Jurkat, Clone E6-1 (cell line): ENCODE results near the gene SLCO2A1.

Source experiments
- DNase-seq: peaks from one replicate; pipeline ENCODE4 v3.0.0-alpha.2; 2011; ENCODE audit warnings: low read depth, low spot score
- H3K4me3 ChIP-seq: 2 replicates; pipeline ENCODE4 v1.5.1; 2011; ENCODE audit warnings: mild to moderate bottlenecking, low read length, control low read depth, moderate library complexity

The SLCO2A1 gene

DNA sequence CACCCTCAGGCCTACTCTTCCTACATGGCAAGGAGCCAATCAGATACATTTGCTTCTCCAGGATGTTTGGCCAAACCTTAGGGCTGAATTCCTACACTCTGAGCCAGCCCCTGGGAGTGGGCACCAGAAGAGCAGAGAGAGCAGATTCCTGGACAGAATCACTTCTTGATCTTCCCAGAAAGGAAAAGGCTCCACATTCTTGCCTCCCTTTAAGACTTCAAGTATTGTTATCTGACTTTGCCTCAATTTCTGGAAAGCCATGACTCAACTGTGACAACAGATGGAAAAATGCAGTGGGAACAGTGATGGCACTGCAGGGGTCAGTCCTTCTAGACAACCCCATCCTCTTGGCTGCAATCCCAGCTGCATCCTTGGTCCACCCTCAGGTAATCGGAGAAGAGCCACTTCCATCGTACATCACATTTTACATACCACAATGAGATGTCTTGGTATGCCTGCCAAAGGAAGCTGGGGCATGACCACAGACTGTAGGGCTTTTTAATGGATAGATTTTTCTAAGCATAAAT lies 21.0 kb downstream of the SLCO2A1 start:
- H3K4me3 ChIP-seq: no peak overlapping the region
- no peak for DNase-seq

DNA sequence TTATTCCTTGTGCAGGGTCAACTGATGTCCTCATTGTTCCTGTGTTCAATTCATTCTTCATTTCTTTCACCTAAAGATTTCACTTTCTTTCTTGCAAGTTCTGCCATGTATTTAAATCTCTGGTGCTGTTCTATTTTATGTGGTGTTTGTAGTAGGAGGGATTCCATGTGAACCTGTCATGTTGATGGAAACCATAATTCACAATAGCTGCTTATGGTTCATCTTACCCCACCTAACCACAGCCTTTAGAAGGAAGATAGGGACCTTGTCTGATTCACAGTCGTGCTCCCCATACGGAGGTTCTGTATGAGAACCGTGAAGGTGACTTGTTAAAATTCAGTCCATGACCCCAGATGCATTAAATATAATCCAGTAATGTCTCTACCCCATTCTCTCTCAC lies 21.9 kb downstream of the SLCO2A1 start:
- DNase-seq: no peak
- no peak overlapping the region for H3K4me3 ChIP-seq

DNA sequence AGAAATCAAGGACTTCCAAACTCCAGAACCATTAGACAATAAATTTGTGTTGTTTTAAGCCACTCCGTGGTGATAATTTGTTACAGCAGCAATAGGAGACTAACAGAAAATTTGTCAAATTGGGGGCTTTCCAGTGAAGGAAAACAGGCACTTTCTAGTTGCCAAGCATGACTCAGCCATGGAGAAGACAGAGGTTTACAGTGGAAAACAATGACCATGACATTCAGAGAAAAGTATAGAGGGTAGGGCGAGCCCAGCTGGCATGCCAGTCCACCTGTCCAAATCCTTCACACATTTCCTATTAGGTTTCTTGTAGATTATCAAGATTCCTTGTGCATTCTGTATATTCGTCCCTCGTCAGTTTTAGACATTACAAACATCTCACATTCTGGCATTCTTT lies 24.9 kb downstream of the SLCO2A1 start:
- H3K4me3 ChIP-seq: no peak overlapping the region
- DNase-seq: no peak

DNA sequence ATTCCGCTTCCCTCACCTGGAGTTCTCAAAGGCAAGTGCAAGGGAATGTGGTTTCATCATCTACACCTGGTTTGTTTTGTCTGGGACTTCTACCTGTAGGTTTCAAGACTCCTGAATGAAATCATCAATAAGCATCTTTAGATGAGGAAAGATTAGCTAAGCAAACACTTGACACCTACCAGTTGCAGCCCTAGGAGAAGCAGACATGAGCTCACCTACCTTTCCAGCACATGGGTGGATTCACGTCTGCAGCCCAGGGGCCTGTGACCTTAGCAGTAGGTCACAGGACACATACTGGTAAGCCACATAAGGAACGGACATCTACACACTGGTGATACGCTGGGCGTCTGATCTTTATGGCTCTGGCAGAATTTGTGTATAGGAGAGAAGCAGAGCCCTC lies 26.7 kb downstream of the SLCO2A1 start:
- H3K4me3 ChIP-seq: no peak overlapping the region
- DNase-seq: no peak

- no peak for DNase-seq
- H3K4me3 ChIP-seq: no peak overlapping the region
Measured at GRCh38 chr3:134002306-134002705, 27.4 kb downstream of the SLCO2A1 start.

DNA sequence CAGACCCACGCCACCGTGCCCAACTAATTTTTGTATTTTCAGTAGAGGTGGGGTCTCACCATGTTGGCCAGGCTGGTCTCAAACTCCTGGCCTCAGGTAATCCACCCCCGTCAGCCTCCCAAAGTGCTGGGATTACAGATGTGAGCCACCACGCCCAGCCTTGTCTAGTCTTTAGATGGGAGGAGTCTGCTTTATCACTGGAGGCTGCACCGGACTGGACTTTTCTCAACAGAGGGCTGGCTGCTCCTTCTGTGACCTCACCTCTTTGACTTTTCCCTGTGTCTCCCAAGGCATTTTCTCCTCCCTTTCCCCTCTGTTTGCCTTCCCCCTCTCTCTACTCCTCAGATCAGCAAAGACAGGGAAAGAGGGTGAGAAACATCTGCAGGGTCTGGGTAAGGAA lies 28.5 kb downstream of the SLCO2A1 start:
- H3K4me3 ChIP-seq: no peak overlapping the region
- DNase-seq: no peak

DNA sequence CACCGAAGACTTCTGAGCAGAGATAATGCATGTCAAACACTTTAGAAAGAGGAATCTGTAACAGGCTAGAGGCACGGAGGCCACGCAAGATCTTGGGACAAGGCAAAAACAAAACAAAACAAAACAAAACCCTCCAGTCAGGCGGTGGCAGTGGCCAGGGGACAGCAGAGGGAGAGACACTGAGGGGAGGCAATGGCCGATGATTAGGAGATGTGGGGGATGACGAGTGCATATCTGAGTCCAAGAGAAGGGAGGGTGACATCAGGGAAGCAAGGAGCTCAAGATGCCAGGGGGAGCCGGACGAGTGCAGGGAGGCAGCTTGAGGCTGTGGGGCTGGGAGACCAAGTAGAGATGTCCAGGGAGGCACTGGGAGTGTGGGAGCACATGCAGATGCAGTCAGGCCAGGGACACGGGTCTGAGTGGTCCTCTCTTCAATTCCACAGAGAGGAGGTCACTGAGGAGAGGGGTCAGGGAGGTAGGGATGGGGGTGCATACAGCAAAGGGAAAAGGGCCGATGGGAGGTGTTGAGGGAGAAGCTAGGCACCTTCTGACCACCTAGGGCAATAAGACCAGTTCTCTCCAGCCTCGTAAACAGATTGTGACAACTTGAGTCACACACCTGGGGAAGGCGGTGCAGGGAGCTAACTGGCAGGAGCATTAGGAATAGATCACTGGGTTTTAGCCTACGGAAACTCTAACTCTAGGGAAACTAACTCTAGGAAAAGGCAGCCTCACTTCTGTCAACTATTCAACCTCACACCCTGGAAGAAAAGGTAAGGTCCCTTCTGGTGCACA lies 29.6 kb downstream of the SLCO2A1 start:
- H3K4me3 ChIP-seq: no peak overlapping the region

GRCh38 chr3:133998691-133999241 lies 31.0 kb downstream of the SLCO2A1 start:
- H3K4me3 ChIP-seq: no peak overlapping the region
- no peak for DNase-seq

More for the DNA sequence above, 29.6 kb downstream of the SLCO2A1 start:
- no peak for DNase-seq

GRCh38 chr3:133997871-133998635 lies 31.7 kb downstream of the SLCO2A1 start:
- H3K4me3 ChIP-seq: no peak overlapping the region
- no peak for DNase-seq

GRCh38 chr3:133996996-133997395 lies 32.7 kb downstream of the SLCO2A1 start:
- no peak overlapping the region for H3K4me3 ChIP-seq
- DNase-seq: no peak

DNA sequence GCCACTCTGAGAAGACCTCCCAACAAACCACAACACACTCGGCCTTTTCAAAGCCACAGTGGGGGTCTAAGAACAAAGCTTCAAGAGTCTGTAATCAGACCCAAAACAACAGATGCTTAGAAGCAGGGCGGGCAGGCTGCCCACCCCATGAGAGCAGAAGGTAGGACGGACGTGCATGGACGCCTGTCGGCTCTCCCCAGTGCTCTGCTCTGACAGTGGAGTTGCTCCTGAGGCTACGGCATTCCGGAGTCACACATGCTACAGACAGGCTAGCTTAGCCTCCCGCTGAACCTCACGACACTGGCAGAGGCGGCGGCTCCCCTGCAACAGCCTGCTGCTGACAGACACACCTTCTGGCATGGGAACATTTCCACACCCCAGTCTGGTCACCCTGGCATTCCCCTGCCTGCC lies 33.5 kb downstream of the SLCO2A1 start:
- no peak overlapping the region for H3K4me3 ChIP-seq
- no peak for DNase-seq

DNA sequence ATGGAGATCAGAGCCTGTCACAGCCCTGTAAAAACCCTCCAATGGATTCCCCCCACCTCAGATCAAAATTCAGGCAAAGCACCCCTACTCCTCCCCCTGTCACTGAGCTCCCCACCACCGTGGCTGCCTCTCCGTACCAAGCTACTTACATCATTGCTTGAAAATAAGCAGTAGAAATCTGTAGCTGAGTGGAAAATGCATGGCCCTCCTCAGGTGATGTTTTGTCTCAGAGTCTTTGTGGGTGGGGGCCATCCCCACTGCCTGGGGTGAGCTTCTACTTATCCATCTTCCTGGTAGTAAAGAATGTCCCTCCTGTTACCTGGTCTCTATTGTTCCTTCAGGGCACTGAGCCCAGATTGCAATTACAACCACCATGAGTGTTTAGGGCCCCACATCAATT lies 34.5 kb downstream of the SLCO2A1 start:
- DNase-seq: no peak
- H3K4me3 ChIP-seq: no peak overlapping the region

- no peak overlapping the region for H3K4me3 ChIP-seq
- DNase-seq: no peak
Measured at GRCh38 chr3:133994166-133994890, 35.4 kb downstream of the SLCO2A1 start.

DNA sequence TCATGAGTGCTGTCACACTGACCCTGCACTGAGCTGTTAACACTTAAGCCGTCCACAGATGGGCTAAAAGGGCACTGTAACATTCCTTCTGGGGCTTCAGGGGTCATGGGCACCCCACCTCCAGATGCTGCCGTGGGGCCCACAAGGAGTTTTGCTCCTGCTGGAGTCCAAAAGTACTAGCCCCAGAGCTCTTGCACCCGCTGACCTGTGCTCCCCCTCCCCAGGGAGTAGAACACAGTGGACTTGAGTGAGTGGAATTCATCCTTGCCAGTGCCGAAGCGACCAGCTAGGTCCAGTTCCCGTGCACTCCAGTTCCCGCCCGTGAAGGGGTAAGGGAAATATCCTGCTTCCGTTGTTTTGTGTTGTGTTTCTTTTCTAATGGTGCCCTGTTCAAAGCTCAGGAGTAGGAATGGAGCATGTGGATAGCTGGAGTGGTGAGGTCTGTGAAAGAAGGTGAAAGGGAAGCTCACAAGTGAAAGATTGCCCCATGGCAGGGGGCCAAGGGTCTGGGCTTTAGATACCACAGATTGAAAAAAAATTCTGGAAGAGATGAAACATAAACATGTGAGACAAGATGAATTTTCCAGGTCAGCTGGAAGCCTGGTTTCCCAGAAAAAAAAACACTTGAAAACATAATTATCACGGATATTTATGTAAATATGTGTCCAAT lies 36.6 kb downstream of the SLCO2A1 start:
- H3K4me3 ChIP-seq: no peak overlapping the region
- no peak for DNase-seq

DNA sequence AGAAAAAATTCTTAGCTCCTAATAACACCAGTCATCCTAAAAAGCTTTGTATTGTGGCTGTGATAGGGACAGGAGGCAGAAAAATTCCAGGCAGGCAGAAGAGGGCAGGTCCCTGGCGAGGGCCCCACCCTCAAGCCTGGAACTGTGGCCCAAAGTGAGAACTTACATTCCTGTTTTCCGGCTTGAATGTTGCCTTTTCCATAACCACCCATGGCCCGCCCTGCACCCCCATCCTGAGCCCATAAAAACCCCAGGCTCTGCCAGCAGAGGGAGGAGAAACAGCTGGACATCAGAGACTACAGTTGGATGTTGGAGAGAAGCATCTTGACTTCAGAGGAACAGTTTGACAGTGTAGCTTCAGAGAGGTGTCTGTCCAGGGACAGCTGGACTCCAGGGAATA lies 37.3 kb downstream of the SLCO2A1 start:
- H3K4me3 ChIP-seq: no peak overlapping the region
- DNase-seq: no peak

DNA sequence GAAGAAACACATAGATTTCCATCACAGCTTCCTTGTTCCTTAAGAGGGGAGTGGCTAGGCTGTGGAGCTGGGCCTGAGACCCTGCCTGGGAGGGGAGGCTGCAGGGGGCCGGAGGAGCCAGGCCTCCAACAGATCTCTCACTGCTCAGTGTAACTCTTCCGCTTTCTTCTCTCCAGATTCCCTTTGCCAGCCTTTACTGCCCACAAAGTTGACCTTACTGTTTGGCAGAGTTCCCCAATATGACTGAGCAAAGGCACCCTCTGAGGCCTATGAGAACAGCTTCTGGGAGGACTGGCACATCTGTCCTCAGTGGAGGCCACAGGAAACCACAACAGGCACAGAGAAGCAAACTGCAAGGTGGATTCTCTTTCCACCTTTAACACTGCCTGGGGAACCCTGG lies 38.1 kb downstream of the SLCO2A1 start:
- no peak overlapping the region for H3K4me3 ChIP-seq
- DNase-seq: peak; percentile 25

DNA sequence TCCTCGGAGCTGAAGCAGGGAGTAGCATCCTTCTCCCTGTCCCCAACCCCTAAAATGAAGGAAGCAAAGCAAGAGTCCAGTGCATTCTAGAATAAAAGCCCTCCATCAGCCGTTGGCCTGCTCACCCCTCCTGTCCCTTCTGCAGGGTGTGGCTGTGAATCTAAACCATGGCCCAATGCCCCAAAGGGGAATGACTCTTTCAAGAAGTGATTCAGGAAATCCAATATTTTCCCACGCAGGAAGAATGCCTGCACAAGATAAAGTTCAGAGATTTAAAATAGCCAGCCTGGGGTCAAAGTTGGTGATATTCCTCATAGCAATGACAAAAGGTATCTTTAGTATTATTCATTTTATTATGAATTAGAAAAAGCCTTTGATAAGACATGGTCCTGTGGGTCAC lies 38.5 kb downstream of the SLCO2A1 start:
- DNase-seq: no peak
- no peak overlapping the region for H3K4me3 ChIP-seq

DNA sequence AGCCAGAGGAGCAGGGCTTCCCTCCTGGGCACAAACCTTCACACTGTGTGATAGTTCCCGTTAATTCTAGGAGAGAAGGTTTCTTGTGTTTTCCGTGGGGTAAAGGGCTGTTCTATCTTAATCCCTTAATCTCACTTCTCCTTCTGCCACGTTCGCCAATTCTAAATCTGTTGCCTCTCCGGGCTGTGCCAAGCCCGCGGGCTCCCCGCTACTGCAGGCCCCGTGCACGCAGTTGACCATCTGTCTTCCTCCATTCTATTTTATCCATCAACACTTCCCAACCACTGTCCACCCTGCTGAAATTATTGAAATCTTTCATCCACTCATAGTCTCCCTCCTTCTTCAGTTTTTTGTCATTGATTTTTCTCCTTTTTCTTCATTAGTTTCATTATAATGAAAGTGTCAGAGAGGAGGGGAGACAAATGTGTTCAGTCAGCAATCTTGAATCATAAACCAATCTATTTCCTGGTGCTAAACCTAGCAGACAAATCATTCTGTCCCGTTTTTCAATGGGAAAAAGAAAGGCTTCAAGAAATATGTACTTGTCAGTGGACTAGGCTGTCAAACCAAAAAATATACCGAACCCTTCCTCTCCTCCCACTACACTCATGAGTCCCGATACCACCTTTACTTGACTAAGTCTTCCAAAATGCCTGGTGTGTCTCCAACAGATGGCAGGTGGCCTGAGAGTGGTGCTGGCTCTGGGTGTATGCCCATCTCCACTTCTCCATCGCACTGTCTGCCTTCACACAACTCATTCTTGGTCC lies 39.6 kb downstream of the SLCO2A1 start:
- no peak overlapping the region for H3K4me3 ChIP-seq
- DNase-seq: no peak
